ENCODE data around the gene DYNLT1.
"Not testable (repeated sequence)": the region's sequence is repeated elsewhere in the genome, so short reads cannot be mapped to it uniquely, and the experiment has no call there.

DYNLT1 gene

GRCh38 chr6:158674342-158675131 is 30.0 kb upstream of the DYNLT1 start:
- WGBS (ENCODE audit: extremely low coverage, insufficient coverage, low lambda C conversion rate): no CpG with 5 or more reads among the region's 14 CpGs
- Histone ChIP-seq H4K8ac (ENCODE audit: low read depth, low read length) (no peak overlapping the region), H3K23ac (ENCODE audit: low read length) (no peak overlapping the region), H3K4me2 (ENCODE audit: low read length) (no peak overlapping the region), H3K79me1 (ENCODE audit: low read length) (no peaks in the 10 kb centered on the region), H2BK15ac (replicated peaks; ENCODE audit: low read depth) (no peak overlapping the region), H3K27ac (ENCODE audit: low read depth, low read length) (no peak overlapping the region), H2BK120ac (ENCODE audit: low read depth, low read length) (no peak overlapping the region), H4K5ac (ENCODE audit: low read length) (no peak overlapping the region), H2BK5ac (ENCODE audit: low read length) (no peak overlapping the region), H3K9ac (ENCODE audit: low read length) (no peak overlapping the region), H3K4me3 (ENCODE audit: low read length) (no peak overlapping the region), H3K79me2 (ENCODE audit: control insufficient read depth, insufficient read depth, low read length) (no peaks in the 10 kb centered on the region), H3K4ac (ENCODE audit: low read depth, low read length) (no peak overlapping the region), H3K27me3 (ENCODE audit: insufficient read depth, low read length, poor library complexity) (no peaks in the 10 kb centered on the region), H3K18ac (ENCODE audit: low read length) (no peak overlapping the region), H2AK5ac (ENCODE audit: low read length) (no peak overlapping the region), H3K4me1 (ENCODE audit: control insufficient read depth, low read depth, low read length) (no peaks in the 10 kb centered on the region), H3K36me3 (ENCODE audit: control insufficient read depth, insufficient read depth, low read length) (no peaks in the 10 kb centered on the region), H3K56ac (ENCODE audit: low read length) (no peak overlapping the region)
- no peak for DNase-seq

GRCh38 chr6:158672726-158673125 is 28.2 kb upstream of the DYNLT1 start:
- no peak overlapping the region for H4K5ac ChIP-seq (ENCODE audit: low read length)

GRCh38 chr6:158672119-158672518 is 27.6 kb upstream of the DYNLT1 start:
- H3K4me2 ChIP-seq (ENCODE audit: low read length); H3K9ac ChIP-seq (ENCODE audit: low read length); DNase-seq; H2BK5ac ChIP-seq (ENCODE audit: low read length); H2AK5ac ChIP-seq (ENCODE audit: low read length); H3K18ac ChIP-seq (ENCODE audit: low read length); H4K5ac ChIP-seq (ENCODE audit: low read length); H2BK120ac ChIP-seq (ENCODE audit: low read depth, low read length); H3K79me1 ChIP-seq (ENCODE audit: low read length); H3K56ac ChIP-seq (ENCODE audit: low read length); H3K27ac ChIP-seq (ENCODE audit: low read depth, low read length); H3K27me3 ChIP-seq (ENCODE audit: insufficient read depth, low read length, poor library complexity); H3K36me3 ChIP-seq (ENCODE audit: control insufficient read depth, insufficient read depth, low read length); H3K4ac ChIP-seq (ENCODE audit: low read depth, low read length); H3K4me3 ChIP-seq (ENCODE audit: low read length); H4K8ac ChIP-seq (ENCODE audit: low read depth, low read length); H2BK15ac ChIP-seq (replicated peaks; ENCODE audit: low read depth); H3K4me1 ChIP-seq (ENCODE audit: control insufficient read depth, low read depth, low read length); H3K79me2 ChIP-seq (ENCODE audit: control insufficient read depth, insufficient read depth, low read length); H3K23ac ChIP-seq (ENCODE audit: low read length): not testable (repeated sequence)
- no CpG with 5 or more reads among the region's 8 CpGs for WGBS (ENCODE audit: extremely low coverage, insufficient coverage, low lambda C conversion rate)

More at GRCh38 chr6:158672726-158673125, 28.2 kb upstream of the DYNLT1 start:
- Histone ChIP-seq H3K79me2 (ENCODE audit: control insufficient read depth, insufficient read depth, low read length) (no peaks in the 10 kb centered on the region), H3K4me3 (ENCODE audit: low read length) (no peak overlapping the region), H2BK120ac (ENCODE audit: low read depth, low read length) (no peak overlapping the region), H2BK15ac (replicated peaks; ENCODE audit: low read depth) (no peak overlapping the region), H3K4ac (ENCODE audit: low read depth, low read length) (no peak overlapping the region), H3K9ac (ENCODE audit: low read length) (no peak overlapping the region), H3K27me3 (ENCODE audit: insufficient read depth, low read length, poor library complexity) (no peaks in the 10 kb centered on the region), H3K36me3 (ENCODE audit: control insufficient read depth, insufficient read depth, low read length) (no peaks in the 10 kb centered on the region), H3K4me2 (ENCODE audit: low read length) (no peak overlapping the region), H3K27ac (ENCODE audit: low read depth, low read length) (no peak overlapping the region), H3K4me1 (ENCODE audit: control insufficient read depth, low read depth, low read length) (no peaks in the 10 kb centered on the region), H4K8ac (ENCODE audit: low read depth, low read length) (no peak overlapping the region), H3K79me1 (ENCODE audit: low read length) (no peaks in the 10 kb centered on the region), H3K23ac (ENCODE audit: low read length) (no peak overlapping the region), H2AK5ac (ENCODE audit: low read length) (no peak overlapping the region), H3K56ac (ENCODE audit: low read length) (no peak overlapping the region), H2BK5ac (ENCODE audit: low read length) (no peak overlapping the region), H3K18ac (ENCODE audit: low read length) (no peak overlapping the region)
- no CpG with 5 or more reads among the region's 6 CpGs for WGBS (ENCODE audit: extremely low coverage, insufficient coverage, low lambda C conversion rate)
- no peak for DNase-seq

GRCh38 chr6:158669145-158670035 is 24.8 kb upstream of the DYNLT1 start:
- Histone ChIP-seq H3K36me3 (ENCODE audit: control insufficient read depth, insufficient read depth, low read length) (no peaks in the 10 kb centered on the region), H3K79me1 (ENCODE audit: low read length) (no peaks in the 10 kb centered on the region), H3K4me2 (ENCODE audit: low read length) (no peak overlapping the region), H3K9ac (ENCODE audit: low read length) (no peak overlapping the region), H3K4me3 (ENCODE audit: low read length) (no peak overlapping the region), H4K5ac (ENCODE audit: low read length) (no peak overlapping the region), H3K79me2 (ENCODE audit: control insufficient read depth, insufficient read depth, low read length) (no peaks in the 10 kb centered on the region), H3K56ac (ENCODE audit: low read length) (no peak overlapping the region), H2AK5ac (ENCODE audit: low read length) (no peak overlapping the region), H2BK5ac (ENCODE audit: low read length) (no peak overlapping the region), H2BK120ac (ENCODE audit: low read depth, low read length) (no peak overlapping the region), H3K18ac (ENCODE audit: low read length) (no peak overlapping the region), H3K4ac (ENCODE audit: low read depth, low read length) (no peak overlapping the region), H2BK15ac (replicated peaks; ENCODE audit: low read depth) (no peak overlapping the region), H3K4me1 (ENCODE audit: control insufficient read depth, low read depth, low read length) (no peaks in the 10 kb centered on the region), H3K23ac (ENCODE audit: low read length) (no peak overlapping the region), H3K27me3 (ENCODE audit: insufficient read depth, low read length, poor library complexity) (no peaks in the 10 kb centered on the region), H4K8ac (ENCODE audit: low read depth, low read length) (no peak overlapping the region), H3K27ac (ENCODE audit: low read depth, low read length) (no peak overlapping the region)
- no CpG with 5 or more reads among the region's 7 CpGs for WGBS (ENCODE audit: extremely low coverage, insufficient coverage, low lambda C conversion rate)
- no peak for DNase-seq

- no peak overlapping the region for H4K8ac ChIP-seq (ENCODE audit: low read depth, low read length)
- no peak overlapping the region for H3K4me3 ChIP-seq (ENCODE audit: low read length)
- no peaks in the 10 kb centered on the region for H3K79me2 ChIP-seq (ENCODE audit: control insufficient read depth, insufficient read depth, low read length)
- no peak overlapping the region for H2AK5ac ChIP-seq (ENCODE audit: low read length)
- H3K56ac ChIP-seq (ENCODE audit: low read length): no peak overlapping the region
- no CpG with 5 or more reads among the region's 7 CpGs for WGBS (ENCODE audit: extremely low coverage, insufficient coverage, low lambda C conversion rate)
- H3K79me1 ChIP-seq (ENCODE audit: low read length): no peaks in the 10 kb centered on the region
- no peak overlapping the region for H3K27ac ChIP-seq (ENCODE audit: low read depth, low read length)
- no peak overlapping the region for H2BK5ac ChIP-seq (ENCODE audit: low read length)
- no peak overlapping the region for H3K4ac ChIP-seq (ENCODE audit: low read depth, low read length)
- H2BK120ac ChIP-seq (ENCODE audit: low read depth, low read length): no peak overlapping the region
- no peak overlapping the region for H3K18ac ChIP-seq (ENCODE audit: low read length)
- H3K4me2 ChIP-seq (ENCODE audit: low read length): no peak overlapping the region
- no peak overlapping the region for H2BK15ac ChIP-seq (replicated peaks; ENCODE audit: low read depth)
- no peaks in the 10 kb centered on the region for H3K36me3 ChIP-seq (ENCODE audit: control insufficient read depth, insufficient read depth, low read length)
- no peaks in the 10 kb centered on the region for H3K4me1 ChIP-seq (ENCODE audit: control insufficient read depth, low read depth, low read length)
- no peaks in the 10 kb centered on the region for H3K27me3 ChIP-seq (ENCODE audit: insufficient read depth, low read length, poor library complexity)
- H3K9ac ChIP-seq (ENCODE audit: low read length): no peak overlapping the region
- no peak for DNase-seq
- H3K23ac ChIP-seq (ENCODE audit: low read length): no peak overlapping the region
- no peak overlapping the region for H4K5ac ChIP-seq (ENCODE audit: low read length)
Observed at GRCh38 chr6:158668707-158669103, 24.2 kb upstream of the DYNLT1 start.
